Naive B cell (primary cell): ENCODE measurements around the gene SNX17. TPM values are rescaled to one million over a fixed set of nuclear protein-coding genes. Genes with fewer than 3 reads are reported as not detected.
A peak's percentile ranks its signal among the peaks of the same experiment; 100 is the strongest.

ENCODE experiments used
- ATAC-seq, 2 donors: fragments of 150-1000 bp; cut with Tn5 transposase; 2 replicates each; pipeline ENCODE4 v1.10.0; 2021; ENCODE audit warnings: low read depth in 2 of 2, mild to moderate bottlenecking in 2 of 2, moderate library complexity in 2 of 2
- DNase-seq: peaks from one replicate; pipeline ENCODE4 v3.0.0; 2022
- H3K27ac Mint-ChIP-seq, 6 donors: one replicate each; pipeline ENCODE4 v1.8.0; 2020 to 2022; ENCODE audit warnings: mild to moderate bottlenecking in 6 of 6, mixed read lengths in 6 of 6, moderate library complexity in 5 of 6, inconsistent platforms in 2 of 6
- H3K27me3 Mint-ChIP-seq, 3 donors: one replicate each; pipeline ENCODE4 v1.8.0; 2021 to 2022; ENCODE audit warnings: mixed read lengths in 3 of 3, mild to moderate bottlenecking in 1 of 3
- H3K36me3 Mint-ChIP-seq, 2 donors: one replicate each; pipeline ENCODE4 v1.8.0; 2020 to 2022; ENCODE audit warnings: mixed read lengths in 2 of 2, inconsistent platforms in 1 of 2, mild to moderate bottlenecking in 1 of 2
- H3K4me1 Mint-ChIP-seq, 3 donors: one replicate each; pipeline ENCODE4 v1.8.0; 2020 to 2022; ENCODE audit warnings: mixed read lengths in 3 of 3, inconsistent platforms in 1 of 3, mild to moderate bottlenecking in 1 of 3, moderate library complexity in 1 of 3
- H3K4me3 Mint-ChIP-seq, 8 donors: one replicate each; pipeline ENCODE4 v1.8.0; 2020 to 2022; ENCODE audit warnings: mild to moderate bottlenecking in 8 of 8, mixed read lengths in 8 of 8, moderate library complexity in 8 of 8, inconsistent platforms in 2 of 8
- H3K9me3 Mint-ChIP-seq, 7 donors: one replicate each; pipeline ENCODE4 v1.8.0; 2020 to 2022; ENCODE audit warnings: mixed read lengths in 7 of 7, mild to moderate bottlenecking in 5 of 7, inconsistent platforms in 2 of 7, moderate library complexity in 1 of 7
- polyA plus RNA-seq, 6 donors: library from polyadenylated mRNA; unstranded; fragments of 300-500 nt; fragmentation: Illumina TruSeq; gene quantifications; one replicate each; pipeline ENCODE4 v1.2.3, GENCODE V29; 2021; ENCODE audit warnings: low read depth in 6 of 6

The SNX17 gene
- polyA plus RNA-seq, 6 donors from 2014 or later = 216 to 307 (median 256) TPM

- H3K4me1 Mint-ChIP-seq = peaks cover 40 to 58% (median 48%) of the 10 kb centered on the region in 3 donors
- DNase-seq (no peak), ATAC-seq (no peak)
- peak overlapping the region in 1 of 6 donors; percentile 32 for H3K27ac Mint-ChIP-seq
- H3K9me3 Mint-ChIP-seq = no peaks in the 10 kb centered on the region
- H3K4me3 Mint-ChIP-seq = peak overlapping the region in 1 of 8 donors; percentile 36
- peaks cover 6 to 9% of the 10 kb centered on the region in 2 donors for H3K36me3 Mint-ChIP-seq
- no peaks in the 10 kb centered on the region for H3K27me3 Mint-ChIP-seq
Observed at GRCh38 chr2:27375513-27376099, 5.2 kb downstream of the SNX17 start.

- Mint-ChIP-seq H3K27me3 (no peaks in the 10 kb centered on the region), H3K4me3 (peak overlapping the region in 1 of 8 donors; percentile 36), H3K4me1 (peaks cover 44 to 60% (median 49%) of the 10 kb centered on the region in 3 donors), H3K36me3 (peaks cover 5 to 7% of the 10 kb centered on the region in 2 donors), H3K27ac (peak overlapping the region in 2 of 6 donors; percentile 9 to 32), H3K9me3 (no peaks in the 10 kb centered on the region)
- DNase-seq (no peak), ATAC-seq (no peak)
Observed at GRCh38 chr2:27376151-27376865, 5.9 kb downstream of the SNX17 start.

DNA sequence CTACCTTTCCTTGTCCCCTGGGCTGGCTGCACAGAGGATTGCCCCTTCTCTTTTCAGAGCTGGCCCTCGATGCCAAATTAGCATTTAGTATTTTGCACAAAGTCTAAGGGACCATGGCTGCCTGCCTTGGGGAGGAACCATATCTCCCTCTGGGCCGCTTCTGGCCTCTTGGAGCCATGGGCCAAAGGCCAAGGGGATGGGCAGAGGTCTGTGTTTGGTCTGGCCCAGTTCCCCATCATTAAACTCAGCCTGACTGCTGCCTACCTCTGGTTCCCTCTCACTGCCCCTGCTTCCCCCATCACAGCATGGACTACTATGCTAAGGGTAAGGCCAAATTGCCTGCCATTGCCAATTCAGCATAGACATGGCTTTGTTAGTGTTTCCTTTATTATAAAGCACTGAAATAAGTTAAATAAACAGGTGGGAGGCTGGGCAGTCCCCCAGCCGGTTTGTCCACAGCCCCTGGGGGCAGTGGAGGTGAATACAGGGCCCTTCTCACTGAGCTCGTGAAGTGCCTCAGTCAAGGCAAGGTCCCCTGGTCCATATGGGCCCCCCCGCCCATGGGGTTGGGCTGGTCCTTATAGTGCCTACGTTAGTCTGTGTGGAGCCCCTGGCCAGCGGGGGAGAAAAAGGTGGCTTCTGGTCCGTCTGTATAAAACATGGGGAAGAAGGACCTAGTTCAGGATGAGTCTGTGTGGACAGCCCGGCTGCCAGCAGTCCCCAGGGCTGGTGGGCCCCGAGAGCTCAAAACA is 6.6 kb downstream of the SNX17 start:
- Mint-ChIP-seq H3K27me3 (no peaks in the 10 kb centered on the region), H3K36me3 (peaks cover 5 to 7% of the 10 kb centered on the region in 2 donors), H3K4me1 (peaks cover 43 to 58% (median 48%) of the 10 kb centered on the region in 3 donors), H3K27ac (peak overlapping the region in 2 of 6 donors; percentile 32 to 83), H3K4me3 (peak overlapping the region in 2 of 8 donors; percentile 38 to 72), H3K9me3 (no peaks in the 10 kb centered on the region)
- DNase-seq = no peak
- no peak for ATAC-seq

GRCh38 chr2:27377618-27378095 is 7.2 kb downstream of the SNX17 start:
- H3K9me3 Mint-ChIP-seq = no peaks in the 10 kb centered on the region
- DNase-seq (no peak), ATAC-seq (no peak)
- peaks cover 37 to 54% (median 42%) of the 10 kb centered on the region in 3 donors for H3K4me1 Mint-ChIP-seq
- H3K27ac Mint-ChIP-seq = peak overlapping the region in 2 of 6 donors; percentile 9 to 66
- no peaks in the 10 kb centered on the region for H3K27me3 Mint-ChIP-seq
- peaks cover 3 to 7% of the 10 kb centered on the region in 2 donors for H3K36me3 Mint-ChIP-seq
- H3K4me3 Mint-ChIP-seq = peak overlapping the region in 3 of 8 donors; percentile 44 to 77 (median 64)

GRCh38 chr2:27378096-27378808 is 7.8 kb downstream of the SNX17 start:
- peak overlapping the region in 4 of 8 donors; percentile 12 to 70 (median 44) for H3K4me3 Mint-ChIP-seq
- peaks cover 0 to 7% of the 10 kb centered on the region in 2 donors for H3K36me3 Mint-ChIP-seq
- H3K27me3 Mint-ChIP-seq = no peaks in the 10 kb centered on the region
- H3K4me1 Mint-ChIP-seq = peaks cover 33 to 50% (median 36%) of the 10 kb centered on the region in 3 donors
- no peak for ATAC-seq
- peak overlapping the region in 4 of 6 donors; percentile 44 to 91 (median 81) for H3K27ac Mint-ChIP-seq
- no peaks in the 10 kb centered on the region for H3K9me3 Mint-ChIP-seq
- no peak for DNase-seq

DNA sequence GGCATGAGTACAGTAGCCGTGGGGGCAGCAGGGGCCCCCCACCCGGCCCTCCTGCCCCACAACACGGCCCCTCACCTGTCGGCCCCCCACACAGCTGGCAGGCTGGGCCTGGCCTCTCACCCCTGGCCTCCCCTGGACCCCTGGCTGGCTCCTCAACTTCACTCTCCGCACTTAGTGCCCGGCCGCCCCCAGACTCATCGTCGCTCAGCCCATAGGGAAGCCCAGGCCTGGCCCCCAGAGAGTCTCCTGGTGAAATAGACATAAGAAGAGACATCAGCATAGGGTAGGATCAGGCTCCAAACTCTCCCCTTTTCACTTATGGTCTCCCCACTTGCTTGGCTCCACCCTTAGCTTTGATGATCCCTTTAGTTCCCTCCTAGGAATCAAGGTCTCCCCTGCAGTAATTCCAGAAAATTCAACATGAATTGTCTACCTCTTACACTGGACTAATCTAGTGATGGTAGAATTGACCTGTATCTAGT is 8.4 kb downstream of the SNX17 start:
- Mint-ChIP-seq H3K4me1 (peaks cover 32 to 50% (median 34%) of the 10 kb centered on the region in 3 donors), H3K9me3 (no peaks in the 10 kb centered on the region), H3K36me3 (peaks cover under 1 to 12% of the 10 kb centered on the region in 2 donors), H3K27me3 (no peaks in the 10 kb centered on the region), H3K4me3 (peak overlapping the region in 7 of 8 donors; percentile 3 to 96 (median 79)), H3K27ac (peak overlapping the region in 4 of 6 donors; percentile 54 to 97 (median 92))
- DNase-seq = no peak
- ATAC-seq = no peak

GRCh38 chr2:27379383-27379835 is 9.0 kb downstream of the SNX17 start:
- H3K36me3 Mint-ChIP-seq = peaks cover 6 to 17% of the 10 kb centered on the region in 2 donors
- H3K27ac Mint-ChIP-seq = peak overlapping the region; percentile 90 to 97 (median 92)
- H3K4me1 Mint-ChIP-seq = peaks cover 32 to 47% (median 35%) of the 10 kb centered on the region in 3 donors
- peak overlapping the region; percentile 79 to 96 (median 89) for H3K4me3 Mint-ChIP-seq
- H3K27me3 Mint-ChIP-seq = no peaks in the 10 kb centered on the region
- no peaks in the 10 kb centered on the region for H3K9me3 Mint-ChIP-seq
- ATAC-seq (no peak), DNase-seq (no peak)

GRCh38 chr2:27379836-27380625 is 9.6 kb downstream of the SNX17 start:
- no peak for DNase-seq
- Mint-ChIP-seq H3K4me3 (peak overlapping the region; percentile 79 to 96 (median 89)), H3K36me3 (peaks cover 11 to 22% of the 10 kb centered on the region in 2 donors), H3K27me3 (no peaks in the 10 kb centered on the region), H3K27ac (peak overlapping the region; percentile 90 to 97 (median 92)), H3K9me3 (no peaks in the 10 kb centered on the region), H3K4me1 (peaks cover 26 to 43% (median 30%) of the 10 kb centered on the region in 3 donors)
- ATAC-seq = no peak

DNA sequence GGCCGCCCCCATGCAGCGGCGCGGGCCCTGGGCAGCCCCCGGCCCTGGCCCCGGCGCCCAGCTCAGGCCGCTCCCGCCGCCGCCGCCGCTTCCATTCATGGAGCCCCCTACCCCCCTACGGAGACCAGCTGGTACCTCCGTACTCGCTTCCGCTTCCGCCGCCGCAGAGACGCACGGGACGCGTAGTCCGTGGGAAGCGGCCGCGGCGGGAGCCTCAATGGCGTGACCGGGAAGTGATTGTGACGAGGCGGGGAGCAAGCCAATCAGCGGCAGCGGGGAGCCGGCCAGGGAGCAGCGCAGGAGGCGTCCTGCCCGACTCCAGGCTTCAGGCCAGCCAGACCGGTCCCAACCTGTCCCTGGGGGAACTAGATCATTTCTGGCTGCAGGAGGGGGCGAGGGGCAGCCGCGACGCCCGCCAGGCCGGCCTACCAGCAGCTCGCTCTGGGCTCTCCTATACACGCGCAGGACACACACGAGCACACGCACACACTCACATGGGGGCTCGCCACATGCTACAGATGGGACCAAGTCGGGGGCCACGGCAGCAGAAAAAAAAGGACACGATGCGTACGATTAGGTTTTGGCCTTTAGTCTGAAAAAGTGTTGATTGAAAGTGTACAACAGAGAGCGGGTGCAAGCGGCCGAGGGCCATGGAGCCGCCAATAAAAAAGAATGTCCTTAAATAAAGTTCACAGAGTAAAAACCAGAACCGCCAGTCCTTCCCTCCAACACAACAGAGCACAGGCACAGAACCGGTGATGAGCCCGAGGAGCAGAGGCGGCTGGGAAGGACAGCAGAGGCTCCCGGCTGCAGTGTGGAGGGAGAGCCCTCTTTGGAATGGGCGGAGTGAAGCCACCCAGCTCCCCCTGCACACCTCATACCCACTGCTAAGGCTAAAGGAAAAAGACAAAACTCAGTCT is 10.5 kb downstream of the SNX17 start, which contains the start of gene ZNF513:
Gene ZNF513, minus strand, starts transcription at position 109 of the 920 bp plus-strand sequence. CDS start 208 bp downstream, outside the sequence.
- Mint-ChIP-seq H3K27me3 (no peaks in the 10 kb centered on the region), H3K36me3 (peaks cover 14 to 31% of the 10 kb centered on the region in 2 donors), H3K4me1 (peaks cover 26 to 43% (median 34%) of the 10 kb centered on the region in 3 donors), H3K4me3 (peak within 1 kb of the TSS; percentile 79 to 96 (median 90)), H3K9me3 (no peaks in the 10 kb centered on the region), H3K27ac (peak within 1 kb of the TSS; percentile 91 to 98 (median 97))
- ATAC-seq (peak; percentile 99), DNase-seq (peak; percentile 86)

- H3K27ac Mint-ChIP-seq = peak overlapping the region; percentile 89 to 98 (median 96)
- peaks cover 26 to 42% (median 34%) of the 10 kb centered on the region in 3 donors for H3K4me1 Mint-ChIP-seq
- ATAC-seq = no peak
- H3K36me3 Mint-ChIP-seq = peaks cover 14 to 28% of the 10 kb centered on the region in 2 donors
- H3K9me3 Mint-ChIP-seq = no peaks in the 10 kb centered on the region
- peak overlapping the region; percentile 79 to 91 (median 84) for H3K4me3 Mint-ChIP-seq
- no peaks in the 10 kb centered on the region for H3K27me3 Mint-ChIP-seq
- DNase-seq = no peak
Observed at GRCh38 chr2:27381577-27382181, 11.3 kb downstream of the SNX17 start.
